ENCODE results near the gene NFIA. TPM values are rescaled to one million over a fixed set of nuclear protein-coding genes. Genes with fewer than 3 reads are reported as not detected.
A peak's percentile ranks its signal among the peaks of the same experiment; 100 is the strongest.

NFIA gene
- total RNA-seq, 1 donor from 2014 or later, result 41.5 TPM

DNA sequence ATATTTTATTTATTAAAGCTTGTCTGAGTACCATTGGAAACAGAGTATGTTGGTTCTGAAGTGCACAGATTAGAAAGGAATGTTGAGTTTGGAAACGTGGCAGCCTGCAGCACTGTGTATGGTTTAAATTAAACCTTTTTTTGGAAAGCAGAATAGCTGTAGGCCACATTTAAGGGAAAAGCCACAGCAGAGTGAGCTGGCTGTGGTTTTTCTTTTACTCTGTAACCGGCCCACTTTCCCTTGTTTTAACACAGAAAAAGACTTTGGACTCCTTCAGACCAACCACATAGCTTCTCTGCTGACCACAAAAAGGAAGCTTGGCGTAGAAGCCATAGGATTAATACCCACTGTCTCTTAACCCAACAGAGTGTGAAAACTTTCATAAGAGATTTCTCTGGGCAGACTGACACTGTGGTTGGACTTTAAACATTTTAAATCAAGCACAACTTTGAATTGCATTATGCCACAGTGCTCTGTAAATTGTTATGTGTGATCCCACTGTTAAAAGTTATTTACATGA, 75.2 kb downstream of the NFIA start:
- no peak for DNase-seq

DNA sequence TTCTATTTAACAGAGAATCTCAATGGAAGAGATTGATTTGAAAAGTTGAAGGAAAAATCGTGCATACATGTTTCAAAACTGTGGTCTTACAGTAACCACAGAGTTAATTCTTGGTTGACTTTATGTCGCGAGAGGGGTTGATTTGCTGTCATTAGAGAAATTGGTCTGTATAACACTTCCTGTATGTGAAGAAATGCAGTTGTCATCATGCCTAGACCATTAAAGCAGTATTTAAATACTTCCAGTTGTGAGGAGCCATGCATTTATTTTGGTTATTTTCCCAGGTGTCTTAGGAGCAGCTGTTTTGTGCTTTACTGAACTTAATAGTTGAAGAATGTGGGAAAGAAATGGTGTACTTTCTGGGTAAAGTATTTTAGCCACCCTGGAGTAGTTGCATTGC, 76.2 kb downstream of the NFIA start:
- DNase-seq, result no peak

DNA sequence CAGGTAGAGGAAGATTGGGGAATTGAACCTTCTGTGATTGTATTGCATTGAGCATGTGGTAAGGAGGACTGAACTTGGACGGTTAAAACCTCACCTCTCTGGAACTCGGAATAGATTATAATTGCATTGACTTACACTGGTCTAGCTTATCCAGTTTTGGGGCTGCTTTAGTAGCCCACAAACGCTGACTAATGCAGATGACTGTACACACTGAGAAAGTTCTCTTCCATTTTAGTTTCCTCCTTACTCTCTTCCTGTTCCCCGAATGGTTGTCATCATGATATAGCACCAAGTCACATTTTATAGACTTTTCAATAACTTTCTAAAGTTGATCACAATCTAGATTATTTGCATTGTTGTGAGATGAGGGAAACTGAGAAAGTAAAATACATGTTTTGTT, 78.2 kb downstream of the NFIA start:
- no peak for DNase-seq

DNA sequence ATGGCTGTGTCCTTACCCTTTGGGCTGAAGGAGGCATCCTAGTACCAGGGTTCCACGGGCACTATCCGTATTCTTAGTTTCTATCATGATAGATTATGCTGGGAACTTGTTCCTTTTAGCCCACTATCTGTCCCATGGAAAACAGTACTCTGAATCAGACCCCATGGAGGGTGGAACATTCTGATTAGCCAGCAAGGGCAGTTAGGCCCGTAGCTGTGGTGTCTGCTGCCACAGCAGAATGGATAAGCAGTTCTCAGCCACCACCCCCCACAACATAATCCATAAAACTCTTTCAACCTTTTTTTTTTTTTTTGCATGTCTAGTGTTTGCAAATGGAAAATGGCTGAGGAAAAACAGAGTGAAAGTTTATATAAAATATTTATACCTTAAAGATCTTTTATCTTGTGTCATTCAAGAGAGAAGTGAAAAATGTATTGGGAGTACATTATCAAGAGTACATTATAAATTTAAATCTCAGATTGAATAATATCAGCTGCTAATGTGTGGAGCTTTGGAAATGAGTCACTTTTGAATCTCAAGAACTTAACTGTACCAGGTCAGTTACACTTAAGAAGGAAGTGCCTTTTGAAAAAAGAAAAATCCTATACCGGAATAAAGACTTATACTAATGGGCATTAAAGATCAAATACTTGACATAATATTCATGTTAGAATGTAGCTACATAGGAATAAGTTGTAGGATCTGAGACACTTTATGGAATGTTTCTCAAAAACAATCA, 80.3 kb downstream of the NFIA start:
- DNase-seq, result no peak

DNA sequence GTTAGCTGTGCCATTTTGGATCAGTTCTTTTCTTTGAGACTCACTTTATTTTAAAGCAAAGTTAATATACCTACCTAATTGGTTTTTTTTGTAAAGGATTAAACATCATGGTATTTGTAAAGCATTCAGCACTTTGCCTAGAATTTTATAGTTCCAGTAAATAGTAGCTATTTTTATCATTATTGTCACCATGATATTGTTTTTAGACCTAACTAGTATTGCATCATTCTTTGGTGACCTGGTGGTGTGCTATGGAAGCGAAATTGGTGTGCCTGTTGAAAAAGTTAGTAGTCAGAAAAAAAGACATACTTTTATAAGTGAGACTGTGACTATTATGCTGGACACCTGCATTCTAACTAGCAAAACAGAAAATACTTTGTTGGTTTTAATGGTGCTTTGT, 81.0 kb downstream of the NFIA start:
- DNase-seq, result no peak

DNA sequence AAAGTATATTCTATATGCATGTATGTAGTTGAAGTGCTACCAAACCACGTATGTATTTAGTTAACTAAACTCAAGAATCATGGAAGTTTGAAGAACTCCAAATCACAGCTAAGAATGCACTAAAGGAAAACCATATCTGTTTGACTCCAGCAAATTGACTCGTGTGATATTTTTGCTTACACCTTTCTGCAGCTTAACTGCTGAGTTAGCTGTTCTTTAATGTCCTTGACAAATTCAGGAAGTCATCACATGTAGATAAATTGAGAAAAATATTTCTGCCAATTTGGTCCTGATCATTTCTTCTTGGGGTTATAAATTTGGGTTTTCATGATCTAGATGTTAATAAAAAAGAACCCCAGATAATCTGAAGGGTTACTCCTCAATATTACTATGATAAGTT, 83.0 kb downstream of the NFIA start:
- no peak for DNase-seq

DNA sequence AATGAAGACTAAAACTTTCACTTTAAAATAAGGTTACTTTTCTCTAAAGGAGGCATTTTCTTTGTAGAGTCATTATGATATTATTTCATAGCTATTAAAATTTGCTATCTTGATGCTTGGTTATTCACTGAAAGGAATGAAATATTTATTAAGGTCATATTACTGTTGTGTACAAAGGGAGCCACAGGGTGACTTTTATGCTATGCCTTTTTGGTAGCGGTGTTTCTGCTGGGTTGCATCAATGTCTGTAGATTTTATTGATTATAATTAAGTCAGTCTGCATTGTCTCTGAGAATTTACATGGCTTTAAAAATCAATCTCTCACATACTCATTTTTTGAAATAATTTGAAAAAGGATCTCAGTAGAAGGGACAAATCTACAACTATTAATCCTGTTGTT, 84.9 kb downstream of the NFIA start:
- no peak for DNase-seq

DNA sequence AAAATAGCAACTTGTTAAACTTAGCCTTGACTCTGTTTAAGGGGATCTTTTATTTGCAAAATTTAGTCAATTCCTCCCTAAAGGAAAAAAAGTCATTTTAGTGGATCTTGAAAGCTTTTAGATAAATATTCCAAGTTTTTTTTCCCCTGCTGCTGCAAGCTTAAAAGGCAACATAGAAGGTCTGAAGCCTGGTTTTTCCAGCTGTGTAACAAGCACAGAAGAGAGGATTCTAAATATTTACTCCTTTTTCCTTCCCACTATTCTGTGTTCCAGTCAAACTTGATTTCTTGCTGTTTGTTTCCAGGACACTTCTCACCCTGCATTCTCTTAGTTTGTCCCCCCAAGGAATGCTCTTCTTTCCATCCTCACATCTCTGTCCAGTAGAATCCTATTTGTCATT, 86.7 kb downstream of the NFIA start:
- no peak for DNase-seq

DNA sequence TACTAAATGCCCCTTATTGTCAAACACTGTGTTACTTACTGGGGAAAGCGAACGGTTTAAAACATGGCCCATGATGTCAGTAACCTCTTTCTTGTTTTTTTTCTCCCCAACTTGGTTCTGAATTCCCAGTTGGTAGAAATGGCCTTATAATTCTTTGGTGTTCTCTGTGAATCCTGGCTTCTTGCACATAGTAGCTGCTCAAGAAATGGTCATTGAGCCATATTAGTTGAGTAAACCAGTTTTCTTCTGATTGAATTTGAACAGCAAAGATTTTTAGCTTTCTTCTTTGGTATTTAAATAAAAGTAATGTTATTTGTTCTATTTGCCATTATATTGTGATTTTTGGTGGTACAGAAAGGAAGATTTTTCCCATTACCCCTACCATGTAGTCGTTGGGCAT, 87.3 kb downstream of the NFIA start:
- DNase-seq, result no peak

DNA sequence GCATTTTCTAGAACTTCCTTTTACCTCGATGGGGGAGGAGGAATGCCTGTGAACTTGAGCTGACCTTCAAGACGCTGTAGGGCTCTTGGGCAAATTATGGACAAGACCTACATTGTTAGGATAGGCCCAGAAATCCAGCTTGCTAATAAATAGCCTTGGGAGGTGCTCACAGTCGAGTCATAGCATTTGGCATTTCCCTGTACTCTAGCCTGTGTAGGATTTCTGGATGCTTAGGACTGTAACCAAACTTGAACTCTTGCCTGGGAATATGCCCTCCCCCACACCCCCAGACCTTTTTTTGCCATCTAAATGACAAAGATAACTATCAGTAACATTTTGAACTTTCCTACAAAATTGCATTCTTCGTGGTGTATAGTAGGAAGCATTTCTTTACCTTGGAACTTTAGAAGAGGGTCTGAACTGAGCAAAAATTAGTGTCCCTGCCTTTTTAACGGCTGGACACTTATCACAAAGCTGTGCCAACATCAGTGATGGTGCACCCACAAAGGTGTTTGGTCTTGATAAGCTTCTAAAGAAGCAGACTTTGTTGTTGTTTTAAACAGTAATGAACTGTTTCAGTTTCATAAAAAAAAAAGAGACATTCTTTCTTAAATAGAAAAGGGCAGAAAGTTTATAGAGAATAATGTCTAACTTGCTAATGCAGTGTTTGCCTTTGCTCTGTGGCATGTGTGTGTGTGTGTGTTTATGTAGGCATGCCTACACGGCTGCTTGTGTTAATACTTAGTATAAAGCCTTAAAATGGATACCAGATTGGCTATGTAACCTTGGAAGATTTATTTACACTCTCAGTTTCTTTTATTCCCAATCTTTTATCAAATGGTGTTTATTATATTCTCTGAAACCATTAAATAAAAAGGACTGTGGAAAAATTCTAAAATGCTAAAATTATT, 88.2 kb downstream of the NFIA start:
- DNase-seq, result no peak

DNA sequence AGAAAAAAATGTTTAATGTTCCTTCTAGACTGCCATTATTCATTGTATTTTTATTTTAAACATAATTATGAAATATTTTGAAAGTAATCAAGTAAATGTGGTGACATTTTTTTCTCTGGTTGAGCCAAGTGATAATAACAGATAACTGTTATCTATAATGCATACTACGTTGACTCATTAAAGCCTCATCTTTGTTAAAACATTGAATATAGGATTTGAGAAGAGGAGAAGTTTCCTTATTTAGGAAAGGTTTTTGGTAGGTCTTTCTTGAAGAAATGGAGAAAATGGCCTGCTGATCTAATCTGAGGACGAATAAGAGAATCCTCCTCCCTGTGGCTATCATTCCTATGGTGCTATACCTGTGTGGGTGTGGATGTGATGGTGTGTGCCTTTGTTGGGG, 89.0 kb downstream of the NFIA start:
- no peak for DNase-seq

DNA sequence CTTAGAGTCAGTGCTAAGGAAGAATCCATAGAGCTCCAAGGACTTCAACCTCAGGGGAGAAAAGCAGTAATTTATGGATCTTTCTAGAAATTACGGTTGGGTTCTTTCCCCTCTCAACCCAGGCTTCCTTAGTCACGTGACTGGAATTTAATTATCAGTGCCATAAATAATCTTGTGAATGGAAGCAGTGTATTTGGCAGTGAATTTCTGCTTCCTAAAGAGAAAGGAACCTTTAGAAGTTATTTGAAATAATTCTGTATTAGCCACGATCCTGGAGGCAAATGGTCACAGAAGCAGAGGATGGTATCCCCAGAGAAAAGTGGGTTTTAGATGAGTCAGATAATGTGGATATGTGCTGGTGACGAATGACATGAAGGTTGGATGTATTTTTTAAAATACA, 89.6 kb downstream of the NFIA start:
- no peak for DNase-seq

DNA sequence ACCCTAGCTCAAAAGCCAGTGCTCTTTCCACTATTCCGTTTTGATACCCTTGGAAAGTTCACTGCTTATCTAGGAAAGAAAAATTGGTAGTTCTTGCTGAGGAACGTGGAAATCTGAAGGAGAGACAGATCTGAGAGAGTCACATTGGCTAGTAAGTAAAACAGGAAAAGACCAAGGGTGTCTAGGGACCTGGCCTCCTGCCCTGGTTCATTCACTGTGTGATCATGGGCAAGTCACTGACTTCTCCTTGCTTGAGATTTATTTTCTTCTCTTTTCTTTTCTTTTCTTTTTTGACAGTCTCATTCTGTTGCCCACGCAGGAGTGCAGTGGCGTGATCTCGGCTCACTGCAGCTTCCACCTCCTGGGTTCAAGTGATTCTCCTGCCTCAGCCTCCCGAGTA, 90.8 kb downstream of the NFIA start:
- DNase-seq, result no peak

DNA sequence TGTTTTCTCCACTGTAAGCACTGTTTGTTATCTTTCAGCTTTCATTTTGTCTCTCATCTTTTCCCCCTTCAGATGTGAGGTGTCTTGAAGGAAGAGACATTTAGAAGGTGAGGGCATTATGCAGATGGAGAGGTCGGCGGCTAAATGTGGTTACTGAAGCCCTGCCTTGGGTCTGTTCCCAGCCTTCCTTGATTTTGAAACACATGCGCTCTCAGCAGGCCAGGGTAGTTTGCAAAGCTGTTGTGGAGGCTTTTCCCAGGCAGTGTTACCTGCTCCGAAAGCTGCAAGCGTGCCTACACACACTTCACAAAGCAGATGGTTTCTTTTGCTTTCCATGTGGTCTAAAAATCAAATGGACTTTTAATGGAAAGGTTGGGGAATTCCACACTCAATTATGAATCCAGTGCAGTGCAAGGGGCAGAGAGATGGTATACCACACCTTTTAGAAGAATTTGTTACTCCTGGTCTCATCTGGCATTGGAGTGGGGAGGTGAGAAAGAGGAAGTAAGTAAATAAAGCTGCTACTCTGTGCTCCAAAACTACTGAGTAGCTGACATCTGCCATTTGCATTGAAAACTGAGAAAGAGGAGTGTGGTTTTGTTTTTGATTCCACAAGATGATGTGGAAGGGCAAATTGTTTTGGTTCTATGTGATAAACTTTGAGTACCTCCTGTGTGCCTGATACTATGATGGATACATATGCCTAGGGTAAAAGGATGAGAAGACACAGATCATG, 91.9 kb downstream of the NFIA start:
- no peak for DNase-seq

DNA sequence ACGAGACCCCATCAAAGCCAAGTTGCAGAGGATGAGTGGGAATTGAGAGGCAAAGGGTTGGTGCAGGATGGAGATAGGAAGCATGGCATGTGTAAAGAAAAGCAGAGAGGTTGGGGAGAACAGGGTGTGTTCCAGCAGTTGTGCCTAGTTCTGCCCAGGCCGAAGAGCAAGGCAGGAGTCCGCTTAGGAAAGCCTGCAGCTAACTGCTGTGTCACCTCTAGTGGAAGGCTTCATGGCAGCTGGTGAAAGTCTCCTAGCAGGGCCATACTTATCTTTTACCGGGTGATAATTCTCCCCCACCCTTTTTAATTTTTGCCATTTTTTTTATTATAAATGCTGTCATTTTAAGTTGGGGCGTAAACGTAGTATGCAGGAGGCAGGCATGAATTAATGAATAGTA, 93.6 kb downstream of the NFIA start:
- DNase-seq, result no peak

DNA sequence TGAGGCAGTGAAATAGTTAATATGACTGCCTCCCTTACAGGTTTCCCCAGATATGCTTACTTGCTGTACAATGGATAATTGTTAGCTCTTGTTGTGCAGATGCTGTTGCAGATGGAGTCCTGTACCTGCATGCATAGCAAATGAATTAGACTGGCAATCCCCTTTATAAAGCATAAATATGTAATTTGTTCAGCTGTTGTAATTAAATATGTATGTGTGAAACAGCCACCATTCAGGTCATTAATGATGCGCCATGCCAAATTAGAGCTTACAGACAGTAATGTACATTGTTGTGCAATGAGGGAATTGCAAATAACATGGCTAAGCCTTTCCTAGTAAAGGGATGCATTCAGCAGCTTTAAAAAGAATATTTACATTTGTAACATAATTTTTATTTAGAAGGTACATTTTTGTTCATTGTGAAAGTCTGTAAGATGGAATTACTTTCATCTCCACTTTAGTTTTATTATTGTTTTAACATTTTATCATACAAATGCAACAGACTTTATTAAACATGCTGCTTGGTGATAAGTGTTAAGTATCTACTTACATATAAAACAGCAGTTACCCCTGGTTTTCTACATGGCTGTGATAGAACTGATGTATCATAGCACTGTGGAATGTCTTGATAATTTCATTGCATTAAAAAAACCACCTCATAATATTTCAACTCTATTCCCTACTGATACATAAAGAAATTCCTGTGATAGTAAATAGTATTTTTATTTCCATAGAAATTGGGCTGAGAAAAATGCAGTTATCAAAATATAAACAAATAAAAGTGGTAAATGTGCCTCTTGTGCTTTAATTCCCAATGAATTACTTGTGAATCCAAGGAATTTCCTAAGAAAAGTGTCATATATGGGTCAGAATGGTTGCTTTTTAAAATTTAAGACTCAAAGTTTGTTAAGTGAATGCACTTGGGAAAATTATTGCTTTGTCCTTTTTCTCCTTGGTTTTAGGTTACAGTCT, 99.0 kb downstream of the NFIA start:
- no peak for DNase-seq

DNA sequence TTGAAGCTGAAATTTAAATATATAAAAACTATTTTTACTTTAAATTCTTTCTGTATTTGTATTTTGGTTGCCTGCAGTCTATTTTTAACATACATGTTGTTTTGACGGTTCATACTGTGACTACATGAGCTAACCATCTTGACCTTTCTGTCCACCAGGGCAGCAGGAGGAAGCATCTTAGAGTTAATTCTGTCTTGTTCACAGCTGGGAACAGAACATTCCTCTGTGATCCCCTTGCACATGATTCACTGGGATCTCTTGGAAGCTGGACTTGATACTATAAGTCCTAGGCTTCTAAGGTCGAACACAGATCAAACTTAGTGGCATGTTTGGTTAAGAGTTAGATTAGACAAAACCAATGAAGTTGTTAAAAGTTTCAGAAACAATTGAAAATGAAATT, 99.7 kb downstream of the NFIA start:
- DNase-seq, result no peak

DNA sequence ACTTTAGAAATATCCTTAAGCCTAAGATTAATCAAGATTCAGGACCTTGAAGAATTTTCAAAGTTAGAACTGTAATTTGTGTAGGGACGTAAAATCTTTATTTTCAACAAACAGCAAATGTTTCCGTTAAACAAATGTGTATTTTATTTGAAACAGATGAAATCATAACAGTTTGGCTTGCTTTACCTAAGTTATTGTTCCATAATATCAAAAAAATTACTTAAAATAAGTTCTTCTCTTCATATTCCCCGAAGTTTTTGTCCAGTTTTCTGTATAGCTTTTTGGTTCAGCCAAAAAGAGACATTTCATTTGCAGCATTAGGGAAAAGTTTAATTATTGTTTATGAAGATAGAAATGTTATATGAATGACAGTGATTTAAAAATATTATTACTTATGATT, 100.1 kb downstream of the NFIA start:
- DNase-seq, result no peak

DNA sequence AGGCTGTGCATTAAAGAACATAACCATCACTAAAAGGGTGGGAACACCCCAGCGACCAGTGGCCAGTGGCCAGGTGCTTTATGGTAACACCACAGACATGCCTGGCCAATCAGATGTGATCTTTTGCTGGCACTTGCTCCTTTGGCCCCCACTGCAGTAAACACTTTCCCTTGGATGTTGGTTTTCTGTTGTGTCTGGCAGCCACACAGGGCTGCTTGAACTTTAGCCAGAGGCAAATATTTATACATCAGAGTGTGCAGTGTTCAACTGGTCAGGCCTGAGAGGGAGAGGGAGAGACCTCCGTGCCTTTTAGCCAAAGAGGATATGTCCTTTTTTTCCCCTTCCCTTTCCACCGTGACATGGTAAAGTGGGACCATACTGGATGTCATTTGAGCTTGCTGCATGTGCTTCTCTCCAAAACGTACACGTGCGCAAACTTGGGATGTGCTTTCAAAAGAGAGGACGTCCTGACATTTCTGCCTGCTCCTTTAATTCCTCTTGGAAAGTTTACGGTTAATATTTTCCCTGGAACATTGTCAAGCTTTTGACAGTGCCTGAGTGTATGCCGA, 101.2 kb downstream of the NFIA start:
- DNase-seq, result no peak

DNA sequence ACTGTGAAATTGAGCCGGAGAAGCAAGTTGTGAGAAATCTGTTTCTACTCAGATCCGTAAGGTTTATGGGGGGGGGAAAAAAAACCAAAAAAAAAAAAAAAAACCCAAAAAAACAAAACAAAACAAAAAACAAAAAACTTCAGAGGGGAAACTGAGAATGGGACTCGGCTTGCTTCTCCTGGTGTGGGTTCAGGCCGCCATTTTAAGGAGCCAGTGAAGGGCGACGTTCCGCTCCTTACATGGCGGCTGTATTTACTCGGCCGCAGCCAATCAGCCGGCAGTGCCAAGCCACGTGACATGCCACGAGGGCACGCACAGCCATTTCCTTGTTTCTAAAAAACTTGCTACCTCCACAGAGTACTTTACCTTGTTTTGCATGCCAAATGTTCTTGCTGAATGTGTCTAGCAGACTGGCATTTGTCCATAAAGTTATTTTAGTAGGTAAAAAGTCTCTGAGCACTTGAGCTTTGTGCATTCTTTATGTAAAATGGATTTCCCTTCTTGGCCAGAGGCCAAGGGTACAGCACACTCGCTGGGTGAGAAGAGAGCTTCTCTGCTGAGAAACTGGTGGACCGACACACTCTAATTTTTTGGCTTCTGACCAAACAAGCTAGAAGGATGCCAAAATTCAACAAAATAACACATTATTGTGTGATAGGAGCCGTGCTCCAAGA, 101.8 kb downstream of the NFIA start:
- peak; percentile 86 for DNase-seq

DNA sequence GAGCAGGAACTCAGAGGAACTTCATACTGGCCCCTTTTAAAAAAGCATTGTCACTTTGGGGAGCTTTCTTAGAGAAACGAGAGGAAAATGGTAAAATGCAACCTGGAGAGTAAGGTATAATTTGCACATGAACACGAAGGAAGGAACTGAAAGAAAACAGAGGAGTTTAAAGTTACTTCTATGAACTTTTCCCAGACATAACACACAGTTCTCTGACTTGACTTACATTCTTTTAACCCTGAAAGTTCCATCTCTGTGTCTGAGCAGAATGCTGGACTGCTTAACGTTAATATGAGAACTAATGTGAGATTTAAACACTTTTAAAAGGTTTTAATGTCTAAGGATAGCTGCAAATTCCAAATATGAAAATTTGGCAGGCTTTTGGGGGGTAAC, 102.3 kb downstream of the NFIA start:
- DNase-seq, result no peak

Data from occipital lobe (tissue), 2 donors.